HUDEP-2 (cell line): ENCODE data around the gene PIP5K1B.

Source experiments
- DNase-seq, 76 experiments: peaks; one replicate each; lab custom pipeline; 2025; ENCODE audit not compliant: unreplicated experiment in 76 of 76; lab: John Stamatoyannopoulos, UW

PIP5K1B gene

DNA sequence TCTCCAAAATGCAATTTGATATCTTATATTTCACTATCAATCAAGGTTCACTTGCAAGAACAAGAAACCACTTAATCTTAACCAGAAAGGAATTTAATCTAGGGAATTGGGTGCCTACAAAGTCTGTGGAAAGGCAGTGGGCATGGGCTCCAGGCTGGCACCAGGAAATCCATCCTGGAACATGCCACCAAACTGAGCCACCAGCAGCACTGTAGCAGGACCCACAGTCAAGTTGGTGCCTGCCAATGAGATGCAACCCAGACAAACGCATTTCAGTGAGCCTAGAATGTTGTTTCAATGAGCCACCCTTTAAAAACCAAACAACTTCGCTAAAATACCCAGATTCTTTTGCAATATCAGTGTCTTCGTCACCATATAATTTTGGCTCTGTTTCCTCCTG is 237.8 kb downstream of the PIP5K1B start:
- no peak for DNase-seq

DNA sequence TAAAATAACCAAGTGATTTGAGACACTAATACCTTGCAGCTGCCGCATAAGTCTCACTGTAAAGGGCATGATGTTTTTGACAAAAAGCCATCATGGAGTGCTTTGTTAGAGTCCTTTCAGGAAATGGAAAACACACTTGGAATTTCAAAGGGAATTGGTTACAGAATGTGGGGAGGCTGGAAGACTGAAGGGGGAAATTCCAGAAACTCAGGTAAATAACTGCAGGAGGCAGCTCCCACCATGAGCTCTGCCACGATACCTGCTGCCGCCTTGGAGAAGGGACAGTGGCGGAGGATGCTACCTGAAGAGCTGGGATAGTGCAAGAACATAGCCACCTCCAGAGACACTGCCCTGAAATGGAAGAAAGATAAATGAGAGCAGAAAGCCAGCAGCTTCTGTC is 242.0 kb downstream of the PIP5K1B start:
- DNase-seq, result no peak

DNA sequence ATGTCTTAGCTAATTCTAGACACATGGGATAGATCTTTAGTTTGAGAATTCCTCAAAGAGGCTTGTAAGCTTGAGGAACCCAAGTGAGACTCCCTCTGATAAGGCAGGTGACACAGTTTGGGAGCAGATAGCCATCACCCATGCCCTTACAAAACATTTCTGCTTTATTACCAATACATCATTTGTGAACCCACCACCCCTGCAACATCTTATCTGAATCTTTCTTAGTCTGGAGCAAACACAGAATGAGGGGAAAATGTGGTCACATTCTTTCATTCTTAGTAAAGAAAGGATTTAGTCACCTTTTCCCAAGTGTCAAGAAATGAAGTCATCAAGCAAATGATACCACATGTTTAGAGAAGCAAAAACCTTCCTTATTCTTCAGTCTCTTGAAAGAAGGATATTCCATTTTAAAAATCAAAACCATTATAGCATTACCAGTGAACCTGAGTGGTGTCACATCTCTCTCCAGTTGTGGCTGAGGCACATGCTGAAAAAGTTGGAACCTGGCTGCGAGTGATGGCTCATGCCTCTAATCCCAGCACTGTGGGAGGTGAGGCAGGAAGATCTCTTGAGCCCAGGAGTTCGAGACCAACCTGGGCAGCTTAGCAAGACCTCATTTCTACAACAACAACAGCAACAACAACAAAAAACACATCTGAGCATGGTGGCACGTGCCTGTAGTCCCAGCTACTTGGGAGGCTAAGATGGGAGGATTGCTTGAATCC is 243.0 kb downstream of the PIP5K1B start:
- DNase-seq, result no peak

DNA sequence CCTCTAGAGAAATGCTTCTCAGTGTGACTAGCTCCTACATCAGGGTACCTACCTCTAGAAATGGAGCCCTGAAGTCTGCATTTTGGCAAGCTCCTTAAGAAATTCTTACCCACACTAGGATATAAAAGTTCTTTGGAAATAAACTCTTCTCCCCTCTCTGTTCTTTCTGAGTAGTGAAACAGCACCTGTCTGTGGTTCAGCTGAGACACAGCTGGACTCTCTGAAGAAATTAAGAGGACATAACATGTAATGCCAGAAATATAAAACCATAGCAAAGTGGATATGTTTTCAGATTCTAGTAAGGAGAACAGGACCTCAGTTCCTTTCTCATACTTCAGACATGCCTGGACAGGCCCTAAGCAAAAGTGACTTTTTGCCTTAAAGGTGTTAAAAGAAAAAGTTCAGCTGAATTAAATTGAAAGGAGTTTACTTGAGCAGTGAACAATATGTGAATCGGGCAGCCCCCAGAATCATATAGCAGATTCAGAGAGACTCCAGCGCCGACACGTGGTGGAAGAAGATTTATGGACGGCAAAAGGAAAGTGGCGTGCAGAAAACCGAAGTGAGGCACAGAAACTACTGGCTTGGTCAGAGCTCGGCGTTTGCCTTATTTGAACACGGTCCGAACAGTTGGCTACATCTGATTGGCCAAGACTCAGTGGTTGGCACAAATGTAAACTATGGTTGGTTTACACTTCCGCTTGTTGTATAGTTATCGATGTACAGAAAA is 244.4 kb downstream of the PIP5K1B start:
- DNase-seq, result no peak

DNA sequence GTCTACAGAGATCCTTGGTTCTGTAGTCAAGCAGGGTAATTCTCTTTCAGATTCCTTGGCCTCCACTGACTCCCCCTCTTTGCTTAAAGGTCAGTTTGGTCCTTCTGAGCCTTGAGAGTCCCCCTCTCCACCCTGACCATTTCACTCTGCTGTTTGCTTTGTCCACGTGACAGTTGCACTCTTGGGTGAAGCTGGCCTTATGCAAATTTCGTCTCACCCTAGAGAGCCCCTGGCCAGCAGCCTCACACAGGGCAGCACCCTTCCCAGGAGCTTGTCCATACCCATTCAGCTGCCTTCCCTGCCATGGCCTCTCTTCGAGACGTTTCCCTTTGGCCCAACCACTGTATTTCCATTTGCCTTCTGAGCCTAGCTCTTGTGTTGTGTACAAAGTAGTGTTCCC is 245.1 kb downstream of the PIP5K1B start:
- DNase-seq, result no peak

DNA sequence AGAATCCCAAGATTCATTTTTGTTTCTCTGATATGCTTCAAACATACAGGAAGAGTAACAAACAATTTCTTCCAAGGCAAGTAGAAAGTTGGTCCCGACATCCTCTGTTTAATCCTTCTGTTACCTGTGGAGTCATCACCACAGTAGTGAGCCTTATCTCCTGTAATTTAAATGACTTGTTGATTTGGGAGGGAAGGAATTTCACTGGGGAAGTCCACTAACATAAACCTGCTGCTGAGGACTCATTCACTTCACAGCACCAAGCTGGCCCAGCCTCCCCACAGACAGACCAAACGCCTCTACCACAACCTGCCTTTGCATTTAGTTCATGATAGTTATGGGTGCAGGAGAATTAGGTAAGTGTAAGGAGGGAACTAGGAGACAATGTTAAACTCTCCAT is 245.6 kb downstream of the PIP5K1B start:
- DNase-seq, result no peak

DNA sequence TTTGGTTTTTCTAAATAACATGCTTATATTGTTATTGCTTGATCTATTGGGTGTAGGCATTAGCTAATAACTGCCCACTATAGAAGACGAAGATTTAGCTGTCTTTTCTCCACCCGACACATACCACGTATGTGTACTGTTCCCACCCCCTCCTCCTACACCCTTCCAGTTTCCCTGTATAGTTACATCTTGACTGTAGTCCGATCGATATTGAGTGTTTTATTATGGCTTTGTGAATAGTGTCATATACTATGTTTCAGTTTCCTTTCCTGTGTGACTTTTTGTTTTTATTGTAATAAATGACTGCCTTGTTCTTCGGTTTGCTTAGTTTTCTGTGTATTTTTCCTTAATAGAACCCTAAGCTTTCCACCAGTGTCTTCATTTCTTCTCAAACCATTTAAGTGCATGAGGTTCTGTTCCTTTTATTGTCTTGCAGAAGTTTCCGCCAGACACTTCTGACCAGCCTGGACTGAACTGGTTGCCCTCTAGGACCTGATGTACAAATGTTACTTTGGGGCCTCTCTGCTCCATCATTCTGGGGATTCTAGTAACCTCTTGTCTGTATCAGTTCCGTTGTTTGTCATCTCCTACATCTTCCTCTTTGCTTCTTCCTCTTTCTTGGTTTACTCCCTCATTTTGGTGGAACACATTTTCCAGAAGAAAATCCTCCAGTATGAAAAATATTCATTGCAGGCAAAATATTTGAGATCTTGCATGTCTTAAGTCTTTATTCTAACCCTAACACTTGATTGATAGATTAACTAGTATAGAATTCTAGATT is 247.0 kb downstream of the PIP5K1B start:
- no peak for DNase-seq

DNA sequence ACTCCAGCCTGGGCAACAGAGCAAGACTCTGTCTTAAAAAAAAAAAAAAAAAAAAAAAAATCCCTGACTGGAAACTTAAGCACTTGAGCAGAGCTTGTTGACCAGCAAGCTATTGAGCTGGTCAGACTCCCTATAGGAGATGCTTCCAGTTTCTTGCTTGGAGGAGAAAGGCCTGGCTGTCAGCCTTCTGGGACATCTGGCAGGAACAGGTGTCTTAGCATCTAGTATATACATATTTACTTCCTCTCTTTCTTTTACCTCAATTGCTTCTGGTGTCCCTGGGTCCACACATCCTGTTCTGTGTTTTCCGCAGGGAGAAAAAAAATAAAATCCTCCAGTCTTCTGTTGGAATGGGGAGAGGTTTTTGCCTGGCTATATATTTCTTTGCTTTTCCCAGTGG is 248.7 kb downstream of the PIP5K1B start:
- no peak for DNase-seq

DNA sequence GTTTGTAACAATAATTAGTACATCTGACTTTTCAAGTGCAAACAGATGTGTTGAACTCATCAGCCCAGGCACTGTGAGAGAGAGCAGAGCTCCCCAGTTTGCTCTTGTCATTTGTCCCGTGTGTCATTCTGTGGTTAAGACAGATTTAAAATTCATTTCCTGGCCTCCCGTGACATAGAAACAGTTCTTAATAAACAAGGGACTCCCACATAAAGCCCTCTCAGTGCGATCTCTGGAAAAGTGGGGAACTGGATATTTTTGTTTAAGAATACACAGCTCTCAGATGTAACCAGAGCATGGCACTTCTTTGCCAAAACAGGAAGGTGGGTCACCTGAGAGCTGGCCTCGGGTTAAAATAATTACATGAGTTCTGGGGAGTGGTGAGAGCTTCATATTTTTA is 250.3 kb downstream of the PIP5K1B start:
- no peak for DNase-seq

DNA sequence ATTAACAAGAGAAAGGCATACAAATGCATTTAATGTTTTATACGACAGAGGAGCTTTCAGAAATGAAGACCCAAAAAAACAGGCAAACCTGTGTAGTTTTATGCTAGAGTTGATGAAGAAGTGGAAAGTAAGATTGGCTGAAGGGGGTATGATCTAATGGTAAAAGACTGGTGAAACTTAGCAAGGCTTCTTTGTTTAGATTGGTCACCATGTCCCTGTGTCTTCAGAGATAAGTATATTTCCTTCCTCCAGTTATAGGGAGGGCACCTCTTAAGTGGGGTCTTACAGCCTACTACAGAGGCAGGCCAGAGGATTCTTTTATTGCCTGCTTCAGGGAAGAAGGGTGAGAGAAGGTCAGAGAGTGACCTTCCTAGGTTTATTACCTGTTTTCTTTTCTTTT is 252.4 kb downstream of the PIP5K1B start:
- no peak for DNase-seq

DNA sequence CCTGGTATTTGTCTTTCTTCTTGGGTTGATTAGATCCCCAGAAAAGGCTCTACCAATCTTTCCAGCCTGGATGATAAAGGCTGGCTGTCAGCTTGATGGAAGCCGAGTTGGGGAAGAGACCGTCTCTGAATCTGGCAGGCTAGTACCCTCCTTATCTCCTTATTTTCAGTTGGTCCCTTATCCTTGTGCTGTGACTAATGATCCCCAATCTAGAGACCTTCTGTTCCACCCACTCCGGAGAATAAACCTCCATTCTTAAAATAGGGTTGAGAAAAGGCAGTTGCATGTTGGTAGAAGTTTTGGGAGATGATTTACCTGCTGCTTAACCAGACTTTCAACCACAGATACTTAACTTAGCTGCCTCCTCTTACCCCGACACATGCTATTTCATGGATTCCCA is 256.5 kb downstream of the PIP5K1B start:
- DNase-seq, result peak in 35 of 76 experiments; percentile 7 to 73 (median 30)

DNA sequence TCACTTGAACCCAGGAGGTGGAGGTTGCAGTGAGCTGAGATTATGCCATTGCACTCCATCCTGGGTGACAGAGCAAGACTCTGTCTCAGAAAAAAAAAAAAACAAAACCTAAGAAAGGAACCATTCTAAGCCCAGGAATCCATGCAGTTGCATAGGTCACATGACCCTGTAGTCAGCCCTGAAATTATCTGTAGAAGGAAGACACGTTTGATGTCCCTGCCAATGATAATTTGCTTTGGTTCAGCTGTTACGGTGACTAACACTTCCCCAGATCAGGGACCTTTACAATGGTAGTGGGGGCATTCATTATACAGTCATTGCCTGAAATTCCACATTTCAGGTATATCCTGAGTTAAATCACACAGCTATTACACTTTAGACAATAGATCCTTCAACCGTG is 258.4 kb downstream of the PIP5K1B start:
- no peak for DNase-seq

DNA sequence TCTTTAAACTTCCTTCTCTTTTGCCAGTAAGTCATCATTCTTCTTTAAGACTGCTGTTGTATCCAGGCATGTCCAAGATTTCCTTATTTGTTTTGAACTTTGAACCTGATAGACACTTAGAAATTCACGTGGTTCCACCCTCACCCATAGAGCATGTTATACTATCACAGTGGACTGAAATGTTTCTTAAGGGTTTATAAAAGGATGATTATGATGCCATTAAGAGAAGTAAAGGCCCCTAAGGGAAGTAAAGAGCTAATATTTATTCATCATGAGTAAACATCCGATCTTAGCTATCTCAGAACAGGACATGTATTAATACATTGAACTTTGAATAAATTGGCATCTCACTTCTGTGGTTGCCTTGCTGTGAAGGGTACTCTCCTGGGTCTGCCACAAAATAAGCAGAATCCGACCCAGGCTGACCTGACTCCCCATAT is 259.1 kb downstream of the PIP5K1B start:
- no peak for DNase-seq

DNA sequence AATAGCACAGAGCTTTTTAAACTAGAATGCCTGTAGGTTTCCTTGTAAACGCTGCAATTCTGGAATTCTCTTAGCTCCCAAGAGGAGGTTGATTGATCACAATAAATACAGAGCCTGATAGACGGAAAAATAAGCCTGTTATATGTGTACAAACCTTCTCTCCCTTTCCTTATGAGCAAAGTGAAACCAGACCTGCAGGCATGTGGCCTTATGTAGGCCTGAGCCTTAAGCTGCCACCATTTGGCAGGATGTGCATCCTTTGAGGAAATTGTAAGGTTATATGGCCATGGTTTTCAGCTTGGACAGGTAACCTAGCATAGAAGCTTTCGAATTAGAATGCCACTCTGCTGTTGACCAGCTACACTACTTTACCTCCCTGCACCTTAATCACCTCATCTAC is 259.7 kb downstream of the PIP5K1B start:
- DNase-seq, result no peak

DNA sequence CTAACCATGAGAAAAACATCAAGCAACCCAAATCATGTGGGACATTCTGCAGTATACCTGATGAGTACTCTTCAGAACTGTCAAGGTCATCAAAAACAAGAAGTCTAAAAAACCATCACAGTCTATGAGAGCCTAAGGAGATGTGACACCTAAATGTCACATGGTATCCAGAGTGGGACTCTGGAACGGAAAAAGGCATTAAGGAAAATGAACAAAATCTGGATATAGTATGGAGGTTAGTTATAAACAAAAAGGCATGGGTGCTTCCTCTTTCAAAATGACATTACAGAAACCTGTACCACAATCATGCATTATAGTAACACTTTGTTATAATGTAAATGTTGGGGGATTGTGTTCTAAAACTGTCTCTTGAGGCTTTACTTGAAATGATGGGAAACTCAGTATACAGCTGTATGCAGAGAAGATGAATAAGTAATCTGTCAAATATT is 261.5 kb downstream of the PIP5K1B start:
- DNase-seq, result no peak

DNA sequence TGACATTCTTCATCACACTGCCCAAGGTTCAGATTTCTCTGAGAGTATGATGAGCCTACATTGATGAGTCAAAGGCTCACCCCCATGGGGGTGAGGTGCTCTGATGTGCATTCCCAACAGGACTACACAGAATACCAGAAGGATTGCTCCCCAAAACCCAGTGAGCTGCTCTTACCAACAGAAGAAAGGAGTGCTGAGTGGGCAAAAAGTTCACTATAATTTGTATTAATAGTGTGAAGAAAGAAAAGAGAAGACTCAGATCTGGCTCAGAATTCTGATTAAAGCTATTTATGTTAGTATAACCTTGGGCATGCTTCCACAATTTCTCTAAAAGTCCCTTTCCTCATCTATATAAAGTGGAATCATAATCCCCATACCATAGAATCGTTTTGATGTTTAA is 262.8 kb downstream of the PIP5K1B start:
- no peak for DNase-seq

DNA sequence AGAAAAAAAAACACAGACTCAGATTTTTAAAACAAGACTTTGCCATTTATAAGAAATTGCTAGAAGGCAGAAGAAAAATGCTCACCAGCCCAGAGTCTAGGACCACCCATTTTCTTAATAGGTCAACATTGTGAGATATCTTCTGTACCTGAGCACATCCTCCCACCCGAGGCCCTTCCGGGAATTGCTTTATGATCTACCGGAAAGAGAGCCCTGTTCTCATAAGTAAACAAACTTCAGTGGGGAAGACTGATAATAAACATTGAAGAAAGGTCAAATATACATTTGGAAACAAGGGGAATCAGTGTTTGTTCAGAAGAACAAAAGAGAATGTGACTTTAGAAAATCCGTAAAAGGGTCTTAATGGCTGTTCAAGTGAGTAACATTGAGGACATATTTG is 264.5 kb downstream of the PIP5K1B start:
- DNase-seq, result no peak

DNA sequence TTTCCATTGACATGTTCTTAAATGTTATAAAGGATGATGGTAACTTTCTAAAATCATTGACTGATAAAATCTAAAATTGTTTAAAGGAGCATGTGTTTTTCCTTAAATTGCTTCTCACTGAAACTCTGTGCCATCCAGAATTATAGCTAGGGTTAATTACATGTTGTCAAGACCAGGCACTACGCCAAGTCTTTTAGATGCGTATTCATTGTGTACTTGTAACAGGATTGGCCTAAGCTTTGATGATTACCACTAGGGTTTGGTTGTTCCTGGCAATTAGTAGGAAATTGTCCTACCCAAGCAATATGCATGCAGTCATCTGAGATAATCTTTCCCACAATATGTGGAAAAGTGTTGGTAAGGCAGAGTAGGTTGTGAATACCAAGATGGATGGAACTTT is 265.1 kb downstream of the PIP5K1B start:
- no peak for DNase-seq

DNA sequence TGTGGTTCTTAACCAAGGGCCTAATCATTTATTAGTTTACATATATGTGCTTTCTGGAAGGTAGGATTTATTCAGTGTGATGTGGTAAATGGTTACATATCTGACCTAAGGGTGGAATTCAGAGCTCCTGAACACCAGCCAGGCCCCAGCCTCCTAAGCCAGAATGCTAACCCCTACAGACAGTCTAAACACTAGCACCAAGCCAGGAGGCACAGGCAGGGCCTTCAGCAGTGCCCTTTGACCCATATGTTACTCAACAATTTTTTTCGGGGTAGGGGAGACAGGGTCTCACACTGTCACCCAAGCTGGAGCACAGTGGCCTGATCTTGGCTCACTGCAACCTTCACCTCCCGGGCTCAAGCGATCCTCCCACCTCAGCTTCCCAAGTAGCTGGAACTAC is 268.6 kb downstream of the PIP5K1B start:
- DNase-seq, result no peak

DNA sequence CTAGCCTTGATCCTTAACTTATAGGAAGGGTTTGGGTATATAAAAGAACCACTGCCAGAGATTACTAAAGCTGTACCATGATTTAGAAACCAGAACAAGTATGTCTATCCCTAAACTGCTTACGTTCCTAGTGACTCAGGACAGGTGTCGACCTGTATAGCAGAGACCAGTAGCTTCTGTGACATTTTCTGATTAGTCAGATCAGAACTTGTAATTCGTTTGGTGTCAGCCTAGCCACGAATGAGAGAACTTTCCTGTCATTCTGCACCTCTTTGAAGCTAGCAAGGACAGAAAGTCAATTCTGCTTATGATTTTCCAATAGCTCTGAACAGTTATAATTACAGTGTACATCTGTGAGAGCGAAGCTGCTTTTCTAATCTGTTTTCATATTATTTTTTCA is 269.4 kb downstream of the PIP5K1B start:
- no peak for DNase-seq

DNA sequence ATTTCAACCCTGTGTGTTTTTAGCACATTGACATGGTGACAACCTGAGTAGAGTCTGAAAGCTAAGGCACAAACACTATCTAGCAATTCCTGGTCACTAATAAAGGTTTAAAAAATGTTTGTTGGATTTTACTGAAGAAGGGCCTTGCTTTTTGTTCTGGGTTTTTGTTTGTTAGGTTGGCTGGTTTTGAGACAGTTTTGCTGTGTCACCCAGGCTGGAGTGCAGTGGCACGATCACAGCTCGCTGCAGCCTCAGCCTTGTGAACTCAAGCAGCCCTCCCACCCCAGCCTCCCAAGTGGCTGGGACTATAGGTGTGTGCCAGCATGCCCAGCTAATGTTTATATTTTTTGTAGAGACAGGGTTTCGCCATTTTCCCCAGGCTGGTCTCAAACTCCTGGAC is 269.9 kb downstream of the PIP5K1B start:
- peak in 8 of 76 experiments; percentile 9 to 35 (median 18) for DNase-seq
